Measurements from ENCODE around the gene FAM13A. TPM values are rescaled to one million over a fixed set of nuclear protein-coding genes. Genes with fewer than 3 reads are reported as not detected.
A peak's percentile ranks its signal among the peaks of the same experiment; 100 is the strongest.

FAM13A gene
- total RNA-seq, 1 donor from 2014 or later, result 2.7 TPM

DNA sequence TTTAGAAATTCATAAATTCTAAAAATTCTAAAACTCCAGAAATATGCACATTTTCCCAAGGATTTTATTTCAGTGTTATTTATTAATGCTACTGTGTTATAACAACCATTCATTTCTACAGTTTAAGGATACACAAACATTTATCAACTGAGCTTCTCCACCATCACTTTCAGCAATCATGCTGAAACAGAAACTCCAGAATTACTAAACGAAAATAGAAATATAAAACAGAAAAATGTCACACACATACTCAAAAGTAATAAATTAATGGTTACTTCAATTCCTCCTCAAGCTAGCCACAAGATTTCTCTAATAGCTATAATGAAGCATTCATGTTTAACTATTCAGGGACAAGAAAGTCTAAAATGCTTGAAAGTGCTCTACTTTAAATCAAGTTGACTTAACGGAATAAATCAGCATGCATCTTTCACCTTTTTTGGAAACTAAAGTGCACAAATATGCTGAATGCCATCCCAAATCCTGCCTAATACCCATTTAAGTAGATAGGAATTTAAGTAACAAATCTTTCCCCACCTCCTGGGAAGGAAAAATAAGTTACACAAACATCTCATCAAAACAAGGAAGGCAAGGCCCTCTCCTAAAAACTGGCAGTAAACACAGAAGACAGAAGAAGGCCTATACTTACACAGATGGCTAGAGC, 563 bp downstream of the FAM13A start:
- POLR2A ChIA-PET, result no interaction called here
- no peaks in the 10 kb centered on the region for H3K36me3 Mint-ChIP-seq (ENCODE audit: low read depth)
- DNase-seq (no peak), ATAC-seq (ENCODE audit: low read depth) (no peak)
- CTCF ChIA-PET, result interaction anchor here (1.0 kb wide), 1 partner anchor 12 kb away, joined by 3 read pairs; no protein-coding TSS in a partner anchor
- H3K4me1 Mint-ChIP-seq, result peaks cover 14% of the 10 kb centered on the region
- H3K9me3 Mint-ChIP-seq, result peaks cover 8% of the 10 kb centered on the region
- no peak overlapping the region for H3K27ac Mint-ChIP-seq
- H3K27me3 Mint-ChIP-seq, result no peaks in the 10 kb centered on the region
- TF ChIP-seq, protein P1, sequence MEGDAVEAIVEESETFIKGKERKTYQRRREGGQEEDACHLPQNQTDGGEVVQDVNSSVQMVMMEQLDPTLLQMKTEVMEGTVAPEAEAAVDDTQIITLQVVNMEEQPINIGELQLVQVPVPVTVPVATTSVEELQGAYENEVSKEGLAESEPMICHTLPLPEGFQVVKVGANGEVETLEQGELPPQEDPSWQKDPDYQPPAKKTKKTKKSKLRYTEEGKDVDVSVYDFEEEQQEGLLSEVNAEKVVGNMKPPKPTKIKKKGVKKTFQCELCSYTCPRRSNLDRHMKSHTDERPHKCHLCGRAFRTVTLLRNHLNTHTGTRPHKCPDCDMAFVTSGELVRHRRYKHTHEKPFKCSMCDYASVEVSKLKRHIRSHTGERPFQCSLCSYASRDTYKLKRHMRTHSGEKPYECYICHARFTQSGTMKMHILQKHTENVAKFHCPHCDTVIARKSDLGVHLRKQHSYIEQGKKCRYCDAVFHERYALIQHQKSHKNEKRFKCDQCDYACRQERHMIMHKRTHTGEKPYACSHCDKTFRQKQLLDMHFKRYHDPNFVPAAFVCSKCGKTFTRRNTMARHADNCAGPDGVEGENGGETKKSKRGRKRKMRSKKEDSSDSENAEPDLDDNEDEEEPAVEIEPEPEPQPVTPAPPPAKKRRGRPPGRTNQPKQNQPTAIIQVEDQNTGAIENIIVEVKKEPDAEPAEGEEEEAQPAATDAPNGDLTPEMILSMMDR (IDR thresholded peaks at IDR 0.05), result no peak
- peak overlapping the region; percentile 56 for H3K4me3 Mint-ChIP-seq
- intact Hi-C loops (cut with micrococcal nuclease), result loop anchor here (5.0 kb wide), 1 partner anchor 56 kb away; the partner anchor contains the start of gene TIGD2

DNA sequence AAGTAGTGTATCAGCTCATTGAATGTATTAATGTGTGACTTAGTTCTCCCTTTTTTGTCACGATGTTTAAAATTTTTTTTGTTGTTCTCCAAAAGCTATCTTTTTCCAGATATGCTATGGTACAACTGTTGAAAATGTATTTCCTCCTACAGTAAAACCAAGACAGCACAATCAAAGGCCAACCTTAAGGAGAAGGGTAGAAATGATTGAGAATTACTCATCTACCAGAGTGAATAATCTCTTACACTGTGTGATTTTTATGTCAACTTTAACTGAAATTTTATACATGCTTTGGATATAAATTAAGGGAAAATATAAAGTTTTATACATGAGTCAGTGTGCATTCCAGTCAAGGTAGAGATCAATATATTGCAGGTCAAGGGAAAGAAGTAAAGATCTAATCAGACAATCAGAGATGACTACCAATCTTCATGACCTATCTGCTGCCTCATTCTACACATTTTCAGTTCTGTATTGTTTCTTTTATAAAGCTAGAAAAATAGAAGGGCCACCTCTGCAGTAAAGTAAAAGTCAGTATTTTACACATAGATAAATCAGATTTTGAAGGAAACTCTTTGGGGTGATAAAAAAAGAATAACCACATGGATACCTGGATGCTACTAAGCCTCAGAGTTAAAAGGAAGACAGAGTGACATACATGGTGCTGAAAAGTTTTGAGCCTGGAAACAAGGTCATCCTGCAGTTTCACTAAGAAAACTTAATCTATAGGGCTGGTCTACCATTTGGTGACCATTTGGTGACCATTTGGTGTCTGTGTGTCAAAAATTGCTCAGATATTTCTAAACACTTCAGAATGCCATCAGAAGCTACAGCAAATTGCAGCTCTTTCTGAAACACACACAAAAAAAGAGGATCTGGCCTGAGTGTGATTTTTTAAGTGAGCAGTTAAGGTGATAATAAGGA, 1.6 kb downstream of the FAM13A start:
- no peak for DNase-seq
- no peak overlapping the region for H3K27ac Mint-ChIP-seq

DNA sequence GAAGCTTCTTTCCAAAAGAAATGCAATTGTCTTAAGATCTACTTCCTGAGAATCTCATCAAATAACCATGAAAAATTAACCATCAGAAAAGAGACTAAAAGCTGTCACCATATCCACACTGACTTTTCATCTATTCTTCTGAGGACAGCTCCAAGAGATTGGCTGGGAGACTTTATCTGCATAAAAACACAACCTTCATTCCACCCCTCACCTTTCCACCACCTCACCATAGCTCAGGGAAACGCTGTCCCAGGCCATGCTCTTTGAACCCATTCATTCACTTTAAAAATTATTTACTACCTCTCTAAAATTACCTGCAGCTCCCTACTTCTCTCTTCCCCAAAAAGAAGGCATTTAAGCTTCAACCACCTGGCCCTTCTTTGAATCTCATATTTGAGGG, 2.4 kb downstream of the FAM13A start:
- Mint-ChIP-seq H3K9me3 (peaks cover 4% of the 10 kb centered on the region), H3K4me3 (no peak overlapping the region), H3K4me1 (peaks cover 14% of the 10 kb centered on the region), H3K36me3 (ENCODE audit: low read depth) (no peaks in the 10 kb centered on the region), H3K27me3 (no peaks in the 10 kb centered on the region), H3K27ac (no peak overlapping the region)
- no peak for DNase-seq
- ChIA-PET POLR2A (no interaction called here), CTCF (no interaction called here)
- ATAC-seq (ENCODE audit: low read depth), result no peak
- TF ChIP-seq, protein P1 (IDR thresholded peaks at IDR 0.05), result no peak
- intact Hi-C loops (cut with micrococcal nuclease), result loop anchor here (5.0 kb wide), 1 partner anchor 58 kb away; the partner anchor contains the start of gene TIGD2

More for the DNA sequence above, 1.6 kb downstream of the FAM13A start:
- ATAC-seq (ENCODE audit: low read depth), result no peak
- CTCF ChIA-PET, result no interaction called here
- TF ChIP-seq, protein P1 (IDR thresholded peaks at IDR 0.05), result no peak
- no peaks in the 10 kb centered on the region for H3K27me3 Mint-ChIP-seq
- peaks cover 5% of the 10 kb centered on the region for H3K9me3 Mint-ChIP-seq
- POLR2A ChIA-PET, result no interaction called here
- peaks cover 14% of the 10 kb centered on the region for H3K4me1 Mint-ChIP-seq
- no peaks in the 10 kb centered on the region for H3K36me3 Mint-ChIP-seq (ENCODE audit: low read depth)
- intact Hi-C loops (cut with micrococcal nuclease), result loop anchor here (5.0 kb wide), 1 partner anchor 57 kb away; the partner anchor contains the start of gene TIGD2
- H3K4me3 Mint-ChIP-seq, result no peak overlapping the region

DNA sequence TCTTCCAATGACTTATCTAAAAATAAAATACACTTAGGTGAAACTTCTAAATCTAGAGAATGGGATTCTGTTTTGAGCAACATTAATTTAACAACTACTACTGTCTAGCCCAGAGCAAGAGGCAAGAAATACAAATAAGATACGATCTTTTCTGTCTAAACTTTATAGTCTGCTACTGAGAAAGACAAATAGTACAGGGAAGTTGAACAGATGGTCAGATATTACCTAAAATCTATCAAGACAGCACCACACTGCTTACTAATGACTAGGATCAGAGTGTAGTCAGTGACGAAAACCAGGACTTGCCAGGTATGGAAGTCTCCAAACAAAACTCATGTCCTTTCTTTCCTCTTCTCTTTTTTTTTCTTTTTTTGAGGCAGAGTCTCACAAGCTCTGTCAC, 7.1 kb downstream of the FAM13A start:
- Mint-ChIP-seq H3K27me3 (no peaks in the 10 kb centered on the region), H3K27ac (no peak overlapping the region), H3K9me3 (peaks cover 4% of the 10 kb centered on the region), H3K36me3 (ENCODE audit: low read depth) (no peaks in the 10 kb centered on the region), H3K4me3 (no peak overlapping the region), H3K4me1 (peaks cover 4% of the 10 kb centered on the region)
- TF ChIP-seq, protein P1 (IDR thresholded peaks at IDR 0.05), result no peak
- intact Hi-C loops (cut with micrococcal nuclease), result no loop called here
- ATAC-seq (ENCODE audit: low read depth) (no peak), DNase-seq (no peak)
- ChIA-PET POLR2A (no interaction called here), CTCF (no interaction called here)

Data from activated B cell treated with CpG ODN at 0.5 μM for 24 hours (primary cell).